Osteoblast (primary cell): ENCODE results near the gene FNIP2. TPM values are rescaled to one million over a fixed set of nuclear protein-coding genes. Genes with fewer than 3 reads are reported as not detected.

Source experiments
- DNase-seq: peaks from one replicate; pipeline ENCODE4 v3.0.0; 2011; ENCODE audit warnings: low spot score, mixed read lengths; ENCODE audit not compliant: insufficient read length; ENCODE audit errors: missing footprints
- H2AFZ ChIP-seq: 2 replicates; pipeline ENCODE4 v1.6.0; 2011; ENCODE audit warnings: mild to moderate bottlenecking, low read length
- H3K27ac ChIP-seq: 2 replicates; pipeline ENCODE4 v1.5.1; 2011; ENCODE audit warnings: mild to moderate bottlenecking, low read depth, low read length, moderate library complexity
- H3K27me3 ChIP-seq: 2 replicates; pipeline ENCODE4 v1.6.0; 2012; ENCODE audit warnings: mild to moderate bottlenecking, control low read depth, inconsistent platforms, low read length, moderate library complexity; ENCODE audit not compliant: insufficient read depth
- H3K36me3 ChIP-seq: 2 replicates; pipeline ENCODE4 v1.5.1; 2011; ENCODE audit warnings: mild to moderate bottlenecking, low read length, control low read depth, moderate library complexity; ENCODE audit not compliant: insufficient read depth
- H3K4me1 ChIP-seq: 2 replicates; pipeline ENCODE4 v1.5.1; 2011; ENCODE audit warnings: mild to moderate bottlenecking, low read length, control low read depth, moderate library complexity; ENCODE audit not compliant: insufficient read depth
- H3K4me2 ChIP-seq: 2 replicates; pipeline ENCODE4 v1.6.0; 2011; ENCODE audit warnings: mild to moderate bottlenecking, low read length; ENCODE audit not compliant: insufficient read depth
- H3K4me3 ChIP-seq: fragments of 200-600 bp; sonication (generic); 3 replicates; pipeline ENCODE4 v1.5.1; 2012; ENCODE audit warnings: mild to moderate bottlenecking, low read length, inconsistent platforms; ENCODE audit not compliant: insufficient read depth
- H3K79me2 ChIP-seq: 2 replicates; pipeline ENCODE4 v1.6.0; 2012; ENCODE audit warnings: mild to moderate bottlenecking, low read length, control low read depth, inconsistent platforms; ENCODE audit not compliant: insufficient read depth
- H3K9me3 ChIP-seq: 2 replicates; pipeline ENCODE4 v1.5.1; 2011; ENCODE audit warnings: low read depth, low read length, control low read depth
- H4K20me1 ChIP-seq: 2 replicates; pipeline ENCODE4 v1.6.0; 2012; ENCODE audit warnings: mild to moderate bottlenecking, low read length, control low read depth; ENCODE audit not compliant: insufficient read depth
- total RNA-seq: library from RNA; depleted of rRNA; stranded (reverse); fragments of >200 nt; gene quantifications from 2 replicates; pipeline ENCODE4 v1.2.3, GENCODE V29; 2012
- TF ChIP-seq, protein P1 (sequence below): IDR thresholded peaks from 2 replicates; pipeline ENCODE4 v1.5.1; 2011; ENCODE audit warnings: mild to moderate bottlenecking, low read depth, low read length, moderate library complexity; ENCODE audit errors: extremely low read depth

FNIP2 gene
- total RNA-seq, 1 donor: 78.9 TPM

- TF ChIP-seq, protein P1, sequence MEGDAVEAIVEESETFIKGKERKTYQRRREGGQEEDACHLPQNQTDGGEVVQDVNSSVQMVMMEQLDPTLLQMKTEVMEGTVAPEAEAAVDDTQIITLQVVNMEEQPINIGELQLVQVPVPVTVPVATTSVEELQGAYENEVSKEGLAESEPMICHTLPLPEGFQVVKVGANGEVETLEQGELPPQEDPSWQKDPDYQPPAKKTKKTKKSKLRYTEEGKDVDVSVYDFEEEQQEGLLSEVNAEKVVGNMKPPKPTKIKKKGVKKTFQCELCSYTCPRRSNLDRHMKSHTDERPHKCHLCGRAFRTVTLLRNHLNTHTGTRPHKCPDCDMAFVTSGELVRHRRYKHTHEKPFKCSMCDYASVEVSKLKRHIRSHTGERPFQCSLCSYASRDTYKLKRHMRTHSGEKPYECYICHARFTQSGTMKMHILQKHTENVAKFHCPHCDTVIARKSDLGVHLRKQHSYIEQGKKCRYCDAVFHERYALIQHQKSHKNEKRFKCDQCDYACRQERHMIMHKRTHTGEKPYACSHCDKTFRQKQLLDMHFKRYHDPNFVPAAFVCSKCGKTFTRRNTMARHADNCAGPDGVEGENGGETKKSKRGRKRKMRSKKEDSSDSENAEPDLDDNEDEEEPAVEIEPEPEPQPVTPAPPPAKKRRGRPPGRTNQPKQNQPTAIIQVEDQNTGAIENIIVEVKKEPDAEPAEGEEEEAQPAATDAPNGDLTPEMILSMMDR: no peak
- peaks cover 93% of the 10 kb centered on the region for H3K79me2 ChIP-seq
Measured at GRCh38 chr4:158776106-158776505, 7.3 kb downstream of the FNIP2 start.

DNA sequence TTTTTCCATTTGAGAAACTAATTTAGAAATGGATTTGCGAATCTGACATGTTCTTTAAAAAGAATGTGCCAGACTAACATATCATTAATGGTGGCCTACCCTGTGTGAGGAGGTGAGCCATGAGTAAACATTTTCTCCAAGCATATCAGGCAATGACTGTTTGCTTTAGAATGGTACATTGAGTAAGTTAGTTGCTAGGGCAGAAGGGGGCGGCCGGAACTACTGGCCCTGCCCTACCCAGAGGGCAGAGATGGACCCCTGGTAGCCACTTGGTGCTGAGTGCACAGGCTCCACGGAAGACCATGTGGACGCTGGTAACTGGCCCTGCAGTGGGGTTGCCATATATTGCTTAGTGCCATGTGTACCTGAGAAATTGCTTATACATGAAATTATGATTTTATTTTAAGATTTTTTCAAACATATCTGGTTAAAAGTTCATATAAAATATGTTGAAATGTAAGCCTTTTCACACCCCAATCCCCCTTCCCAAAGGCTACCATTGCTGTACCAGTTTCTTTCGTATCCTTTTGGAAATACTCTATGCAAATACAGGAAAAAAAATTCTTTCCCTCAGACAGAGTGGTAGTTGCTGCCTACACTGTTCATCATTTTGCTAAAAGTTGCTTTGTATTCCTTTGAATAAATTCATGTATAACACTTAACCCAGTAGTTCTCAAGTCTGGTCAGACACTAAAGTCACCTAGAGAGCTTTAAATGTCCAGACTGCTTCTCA is 8.8 kb downstream of the FNIP2 start:
- no peak for DNase-seq
- peak overlapping the region; percentile 25 for H3K27ac ChIP-seq
- H3K4me2 ChIP-seq: peak overlapping the region; percentile 40
- TF ChIP-seq, protein P1: no peak
- peaks cover 26% of the 10 kb centered on the region for H3K4me1 ChIP-seq
- H3K79me2 ChIP-seq: peaks cover 91% of the 10 kb centered on the region
- H4K20me1 ChIP-seq: peaks cover 4% of the 10 kb centered on the region
- H2AFZ ChIP-seq: no peak overlapping the region
- no peaks in the 10 kb centered on the region for H3K27me3 ChIP-seq
- H3K9me3 ChIP-seq: no peaks in the 10 kb centered on the region
- no peaks in the 10 kb centered on the region for H3K36me3 ChIP-seq
- H3K4me3 ChIP-seq: no peak overlapping the region

More at GRCh38 chr4:158776106-158776505, 7.3 kb downstream of the FNIP2 start:
- Histone ChIP-seq H3K27me3 (no peaks in the 10 kb centered on the region), H3K27ac (no peak overlapping the region), H4K20me1 (peaks cover 4% of the 10 kb centered on the region), H3K4me1 (peaks cover 18% of the 10 kb centered on the region), H3K4me3 (no peak overlapping the region), H3K9me3 (no peaks in the 10 kb centered on the region), H3K36me3 (no peaks in the 10 kb centered on the region), H2AFZ (no peak overlapping the region), H3K4me2 (no peak overlapping the region)
- no peak for DNase-seq

GRCh38 chr4:158778156-158778711 is 9.4 kb downstream of the FNIP2 start:
- TF ChIP-seq, protein P1: no peak
- no peak for DNase-seq
- Histone ChIP-seq H3K4me1 (peaks cover 32% of the 10 kb centered on the region), H3K4me2 (peak overlapping the region; percentile 40), H2AFZ (no peak overlapping the region), H4K20me1 (peaks cover 4% of the 10 kb centered on the region), H3K27ac (peak overlapping the region; percentile 25), H3K36me3 (no peaks in the 10 kb centered on the region), H3K79me2 (peaks cover 91% of the 10 kb centered on the region), H3K4me3 (no peak overlapping the region), H3K27me3 (no peaks in the 10 kb centered on the region), H3K9me3 (no peaks in the 10 kb centered on the region)

- H3K36me3 ChIP-seq: no peaks in the 10 kb centered on the region
- H3K4me3 ChIP-seq: no peak overlapping the region
- DNase-seq: no peak
- TF ChIP-seq, protein P1: no peak
- H4K20me1 ChIP-seq: peaks cover 4% of the 10 kb centered on the region
- no peaks in the 10 kb centered on the region for H3K9me3 ChIP-seq
- no peak overlapping the region for H3K4me2 ChIP-seq
- no peak overlapping the region for H3K27ac ChIP-seq
- H3K79me2 ChIP-seq: peaks cover 91% of the 10 kb centered on the region
- peaks cover 37% of the 10 kb centered on the region for H3K4me1 ChIP-seq
- H3K27me3 ChIP-seq: no peaks in the 10 kb centered on the region
- H2AFZ ChIP-seq: no peak overlapping the region
Measured at GRCh38 chr4:158778712-158779111, 9.9 kb downstream of the FNIP2 start.
